Activated CD4-positive, alpha-beta T cell treated with anti-CD3 and anti-CD28 coated beads, Interleukin-2, amount 50 U/mL, for 16 hours (primary cell): ENCODE measurements around the gene GLYAT.

ENCODE experiments used
- DNase-seq: peaks from one replicate; pipeline ENCODE4 v3.0.0-alpha.2; 2020

GLYAT gene

GRCh38 chr11:58676563-58677135 is 55.1 kb downstream of the GLYAT start:
- no peak for DNase-seq

GRCh38 chr11:58675334-58676155 is 56.2 kb downstream of the GLYAT start:
- DNase-seq: peak; percentile 72

GRCh38 chr11:58674609-58675008 is 57.1 kb downstream of the GLYAT start:
- no peak for DNase-seq

- no peak for DNase-seq
Observed at GRCh38 chr11:58671983-58672633, 59.6 kb downstream of the GLYAT start.

GRCh38 chr11:58659910-58660570 is 71.7 kb downstream of the GLYAT start:
- DNase-seq: no peak

GRCh38 chr11:58659404-58659803 is 72.3 kb downstream of the GLYAT start:
- no peak for DNase-seq
